ENCODE measurements around the gene SAMD8.
"Not testable (repeated sequence)": the region's sequence is repeated elsewhere in the genome, so short reads cannot be mapped to it uniquely, and the experiment has no call there.

- not testable (repeated sequence) for TF ChIP-seq CTCF (IDR thresholded peaks at IDR 0.05; ENCODE audit: insufficient read depth, low read length); POLR2AphosphoS5 (IDR thresholded peaks at IDR 0.05; ENCODE audit: low read depth); REST (IDR thresholded peaks at IDR 0.05; ENCODE audit: insufficient replicate concordance, low read depth); GABPA (IDR thresholded peaks at IDR 0.05; ENCODE audit: low read depth)
These were observed 5.7 kb downstream of the SAMD8 start for GRCh38 chr10:75116941-75117775.
